Measurements from ENCODE around the gene WNK3.

GRCh38 chrX:54178100-54178940 is 179.5 kb downstream of the WNK3 start:
- TF ChIP-seq EZH2 (IDR thresholded peaks at IDR 0.05; ENCODE audit: borderline replicate concordance, low read length) (no peak), CTCF (IDR thresholded peaks at IDR 0.05; ENCODE audit: low read length) (no peak)

Measured in OCI-LY1 (cell line).